B cell (primary cell): Measurements from ENCODE around the gene PARS2.

Source experiments
- EZH2 ChIP-seq: IDR thresholded peaks from 2 replicates; pipeline ENCODE4 v1.6.1; 2012; ENCODE audit warnings: borderline replicate concordance, low read depth, mild to moderate bottlenecking, moderate library complexity, low read length; ENCODE audit not compliant: insufficient read depth, poor library complexity, severe bottlenecking
- TF ChIP-seq, protein P1 (sequence below): fragments of 200-600 bp; IDR thresholded peaks from one replicate; pipeline ENCODE4 v1.8.0; 2022; ENCODE audit warnings: antibody characterized with exemption, mild to moderate bottlenecking

DNA sequence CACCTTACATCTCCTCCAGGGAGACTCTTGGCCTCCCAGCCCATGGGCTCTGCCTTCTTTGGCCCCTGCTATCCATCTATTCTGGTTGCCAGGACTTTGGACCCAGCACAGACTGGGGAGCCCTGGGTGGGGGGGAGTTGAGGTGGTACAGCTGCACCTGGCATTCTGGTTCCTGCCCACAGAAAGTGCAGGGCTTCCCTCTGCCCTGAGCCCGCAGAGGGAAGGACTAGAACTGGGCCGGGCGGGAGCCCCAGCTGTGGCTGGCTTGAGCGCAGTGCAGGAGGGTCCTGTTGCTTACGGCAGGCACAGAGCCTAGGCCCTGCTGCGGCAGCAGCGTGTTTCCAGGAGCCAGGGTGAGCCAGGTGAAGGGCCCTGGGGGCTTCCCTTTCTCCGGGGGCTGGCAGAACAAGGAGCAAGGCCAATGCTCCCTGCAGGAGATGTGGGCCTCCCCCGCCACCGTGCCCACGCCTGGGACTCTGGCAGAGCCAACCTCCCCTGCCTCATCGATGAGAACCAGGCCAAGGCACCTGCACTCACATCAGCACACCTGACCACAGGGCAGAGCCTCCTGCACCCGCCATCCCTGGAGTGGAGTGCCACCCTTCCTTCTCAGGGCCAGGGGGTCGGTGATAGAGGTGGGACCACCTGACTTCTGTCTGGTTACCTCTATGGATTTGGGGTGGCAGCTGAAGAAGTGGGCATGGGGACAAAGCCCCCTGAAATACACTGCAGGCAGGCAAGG is 16.1 kb downstream of the PARS2 start:
- TF ChIP-seq, protein P1, sequence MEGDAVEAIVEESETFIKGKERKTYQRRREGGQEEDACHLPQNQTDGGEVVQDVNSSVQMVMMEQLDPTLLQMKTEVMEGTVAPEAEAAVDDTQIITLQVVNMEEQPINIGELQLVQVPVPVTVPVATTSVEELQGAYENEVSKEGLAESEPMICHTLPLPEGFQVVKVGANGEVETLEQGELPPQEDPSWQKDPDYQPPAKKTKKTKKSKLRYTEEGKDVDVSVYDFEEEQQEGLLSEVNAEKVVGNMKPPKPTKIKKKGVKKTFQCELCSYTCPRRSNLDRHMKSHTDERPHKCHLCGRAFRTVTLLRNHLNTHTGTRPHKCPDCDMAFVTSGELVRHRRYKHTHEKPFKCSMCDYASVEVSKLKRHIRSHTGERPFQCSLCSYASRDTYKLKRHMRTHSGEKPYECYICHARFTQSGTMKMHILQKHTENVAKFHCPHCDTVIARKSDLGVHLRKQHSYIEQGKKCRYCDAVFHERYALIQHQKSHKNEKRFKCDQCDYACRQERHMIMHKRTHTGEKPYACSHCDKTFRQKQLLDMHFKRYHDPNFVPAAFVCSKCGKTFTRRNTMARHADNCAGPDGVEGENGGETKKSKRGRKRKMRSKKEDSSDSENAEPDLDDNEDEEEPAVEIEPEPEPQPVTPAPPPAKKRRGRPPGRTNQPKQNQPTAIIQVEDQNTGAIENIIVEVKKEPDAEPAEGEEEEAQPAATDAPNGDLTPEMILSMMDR = no peak
- TF ChIP-seq EZH2 = no peak
